ENCODE results near the gene PRKCI.

Gene PRKCI

GRCh38 chr3:170240142-170240541 lies 17.9 kb downstream of the PRKCI start:
- no peaks in the 10 kb centered on the region for H3K9me3 ChIP-seq (ENCODE audit: insufficient read depth, low read length, severe bottlenecking)
- no peaks in the 10 kb centered on the region for H3K79me2 ChIP-seq (ENCODE audit: insufficient read depth, low read length)
- no peak overlapping the region for H3K4me3 ChIP-seq (ENCODE audit: low read depth in 1 of 2, low read length in 2 of 2)
- H2AFZ ChIP-seq (ENCODE audit: low read depth, low read length), result no peak overlapping the region
- ATAC-seq (ENCODE audit: insufficient read depth, low read depth) (no peak), DNase-seq (no peak)
- peaks cover 26% of the 10 kb centered on the region; the same call in 1 of the 2 replicates for H3K36me3 ChIP-seq (ENCODE audit: insufficient read depth, low read length)
- no peak for TF ChIP-seq EZH2 (IDR thresholded peaks at IDR 0.05; ENCODE audit: borderline replicate concordance, low read depth, low read length, severe bottlenecking)
- TF ChIP-seq, protein P1, sequence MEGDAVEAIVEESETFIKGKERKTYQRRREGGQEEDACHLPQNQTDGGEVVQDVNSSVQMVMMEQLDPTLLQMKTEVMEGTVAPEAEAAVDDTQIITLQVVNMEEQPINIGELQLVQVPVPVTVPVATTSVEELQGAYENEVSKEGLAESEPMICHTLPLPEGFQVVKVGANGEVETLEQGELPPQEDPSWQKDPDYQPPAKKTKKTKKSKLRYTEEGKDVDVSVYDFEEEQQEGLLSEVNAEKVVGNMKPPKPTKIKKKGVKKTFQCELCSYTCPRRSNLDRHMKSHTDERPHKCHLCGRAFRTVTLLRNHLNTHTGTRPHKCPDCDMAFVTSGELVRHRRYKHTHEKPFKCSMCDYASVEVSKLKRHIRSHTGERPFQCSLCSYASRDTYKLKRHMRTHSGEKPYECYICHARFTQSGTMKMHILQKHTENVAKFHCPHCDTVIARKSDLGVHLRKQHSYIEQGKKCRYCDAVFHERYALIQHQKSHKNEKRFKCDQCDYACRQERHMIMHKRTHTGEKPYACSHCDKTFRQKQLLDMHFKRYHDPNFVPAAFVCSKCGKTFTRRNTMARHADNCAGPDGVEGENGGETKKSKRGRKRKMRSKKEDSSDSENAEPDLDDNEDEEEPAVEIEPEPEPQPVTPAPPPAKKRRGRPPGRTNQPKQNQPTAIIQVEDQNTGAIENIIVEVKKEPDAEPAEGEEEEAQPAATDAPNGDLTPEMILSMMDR (IDR thresholded peaks at IDR 0.05; ENCODE audit: borderline replicate concordance, extremely low read depth, low read length, poor library complexity, severe bottlenecking), result no peak
- H3K27me3 ChIP-seq (ENCODE audit: insufficient read depth, low read length, poor library complexity), result no peaks in the 10 kb centered on the region
- no peak overlapping the region for H3K27ac ChIP-seq (ENCODE audit: low read length)
- H4K20me1 ChIP-seq (ENCODE audit: insufficient read depth, low read length), result no peaks in the 10 kb centered on the region
- H3K4me1 ChIP-seq (ENCODE audit: insufficient read depth, low read length), result no peaks in the 10 kb centered on the region
- H3K4me2 ChIP-seq (ENCODE audit: insufficient read depth, low read length), result no peak overlapping the region
- no peak overlapping the region for H3K9ac ChIP-seq (ENCODE audit: low read depth, low read length)

DNA sequence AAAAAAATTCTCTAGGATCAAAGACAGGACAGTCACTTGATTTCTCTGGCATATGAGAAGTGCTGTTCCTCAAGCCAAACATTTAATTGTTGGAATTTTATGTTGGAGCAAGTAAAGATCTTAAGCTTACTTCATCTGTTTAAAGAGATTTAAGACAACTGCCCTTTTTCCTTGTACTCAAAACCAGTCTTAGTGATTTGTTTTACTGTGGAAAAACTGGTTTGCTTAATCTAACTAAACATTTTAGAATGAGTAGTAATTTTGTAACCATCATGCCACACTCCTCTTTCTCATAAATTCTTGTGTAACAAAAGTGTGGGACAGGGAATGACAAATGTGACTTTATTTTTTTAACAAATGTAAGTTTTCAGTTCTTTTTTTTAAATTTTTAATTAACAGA lies 18.4 kb downstream of the PRKCI start:
- TF ChIP-seq, protein P1 (IDR thresholded peaks at IDR 0.05; ENCODE audit: borderline replicate concordance, extremely low read depth, low read length, poor library complexity, severe bottlenecking), result no peak
- TF ChIP-seq EZH2 (IDR thresholded peaks at IDR 0.05; ENCODE audit: borderline replicate concordance, low read depth, low read length, severe bottlenecking), result no peak

GRCh38 chr3:170244576-170244975 lies 22.4 kb downstream of the PRKCI start:
- Histone ChIP-seq H3K9ac (ENCODE audit: low read depth, low read length) (no peak overlapping the region), H3K9me3 (ENCODE audit: insufficient read depth, low read length, severe bottlenecking) (no peaks in the 10 kb centered on the region), H3K4me3 (ENCODE audit: low read depth in 1 of 2, low read length in 2 of 2) (no peak overlapping the region), H2AFZ (ENCODE audit: low read depth, low read length) (no peak overlapping the region), H3K4me1 (ENCODE audit: insufficient read depth, low read length) (no peaks in the 10 kb centered on the region), H3K27ac (ENCODE audit: low read length) (no peak overlapping the region), H3K27me3 (ENCODE audit: insufficient read depth, low read length, poor library complexity) (no peaks in the 10 kb centered on the region), H3K36me3 (ENCODE audit: insufficient read depth, low read length) (peaks cover 9% of the 10 kb centered on the region; the same call in 1 of the 2 replicates), H3K79me2 (ENCODE audit: insufficient read depth, low read length) (no peaks in the 10 kb centered on the region), H4K20me1 (ENCODE audit: insufficient read depth, low read length) (no peaks in the 10 kb centered on the region), H3K4me2 (ENCODE audit: insufficient read depth, low read length) (no peak overlapping the region)
- DNase-seq (no peak), ATAC-seq (ENCODE audit: insufficient read depth, low read depth) (no peak)
- TF ChIP-seq EZH2 (IDR thresholded peaks at IDR 0.05; ENCODE audit: borderline replicate concordance, low read depth, low read length, severe bottlenecking), result no peak
- TF ChIP-seq, protein P1 (IDR thresholded peaks at IDR 0.05; ENCODE audit: borderline replicate concordance, extremely low read depth, low read length, poor library complexity, severe bottlenecking), result no peak

More for the DNA sequence above, 18.4 kb downstream of the PRKCI start:
- Histone ChIP-seq H3K4me3 (ENCODE audit: low read depth in 1 of 2, low read length in 2 of 2) (no peak overlapping the region), H3K4me2 (ENCODE audit: insufficient read depth, low read length) (no peak overlapping the region), H3K9me3 (ENCODE audit: insufficient read depth, low read length, severe bottlenecking) (no peaks in the 10 kb centered on the region), H2AFZ (ENCODE audit: low read depth, low read length) (no peak overlapping the region), H3K27me3 (ENCODE audit: insufficient read depth, low read length, poor library complexity) (no peaks in the 10 kb centered on the region), H3K79me2 (ENCODE audit: insufficient read depth, low read length) (no peaks in the 10 kb centered on the region), H4K20me1 (ENCODE audit: insufficient read depth, low read length) (no peaks in the 10 kb centered on the region), H3K36me3 (ENCODE audit: insufficient read depth, low read length) (peaks cover 25% of the 10 kb centered on the region; the same call in 1 of the 2 replicates), H3K27ac (ENCODE audit: low read length) (no peak overlapping the region), H3K4me1 (ENCODE audit: insufficient read depth, low read length) (no peaks in the 10 kb centered on the region), H3K9ac (ENCODE audit: low read depth, low read length) (no peak overlapping the region)
- DNase-seq (no peak), ATAC-seq (ENCODE audit: insufficient read depth, low read depth) (no peak)

GRCh38 chr3:170247875-170248274 lies 25.7 kb downstream of the PRKCI start:
- no peak for ATAC-seq (ENCODE audit: insufficient read depth, low read depth)

More at GRCh38 chr3:170247875-170248274, 25.7 kb downstream of the PRKCI start:
- Histone ChIP-seq H3K36me3 (ENCODE audit: insufficient read depth, low read length) (peaks cover 11% of the 10 kb centered on the region; the same call in 1 of the 2 replicates), H3K9ac (ENCODE audit: low read depth, low read length) (no peak overlapping the region), H2AFZ (ENCODE audit: low read depth, low read length) (no peak overlapping the region), H3K79me2 (ENCODE audit: insufficient read depth, low read length) (no peaks in the 10 kb centered on the region), H3K9me3 (ENCODE audit: insufficient read depth, low read length, severe bottlenecking) (no peaks in the 10 kb centered on the region), H4K20me1 (ENCODE audit: insufficient read depth, low read length) (no peaks in the 10 kb centered on the region), H3K4me3 (ENCODE audit: low read depth in 1 of 2, low read length in 2 of 2) (no peak overlapping the region), H3K27me3 (ENCODE audit: insufficient read depth, low read length, poor library complexity) (no peaks in the 10 kb centered on the region), H3K27ac (ENCODE audit: low read length) (no peak overlapping the region), H3K4me2 (ENCODE audit: insufficient read depth, low read length) (no peak overlapping the region), H3K4me1 (ENCODE audit: insufficient read depth, low read length) (no peaks in the 10 kb centered on the region)
- TF ChIP-seq EZH2 (IDR thresholded peaks at IDR 0.05; ENCODE audit: borderline replicate concordance, low read depth, low read length, severe bottlenecking), result no peak
- TF ChIP-seq, protein P1 (IDR thresholded peaks at IDR 0.05; ENCODE audit: borderline replicate concordance, extremely low read depth, low read length, poor library complexity, severe bottlenecking), result no peak
- no peak for DNase-seq

Data from DND-41 (cell line).